GM18502 (cell line): ENCODE results near the gene EVX2.
A peak's percentile ranks its signal among the peaks of the same experiment; 100 is the strongest.

Experiments
- ATAC-seq: cut with Tn5 transposase; IDR thresholded peaks from one replicate; pipeline ENCODE4 v1.9.1; 2021; ENCODE audit warnings: mild to moderate bottlenecking; ENCODE audit not compliant: unreplicated experiment, poor library complexity

EVX2 gene

DNA sequence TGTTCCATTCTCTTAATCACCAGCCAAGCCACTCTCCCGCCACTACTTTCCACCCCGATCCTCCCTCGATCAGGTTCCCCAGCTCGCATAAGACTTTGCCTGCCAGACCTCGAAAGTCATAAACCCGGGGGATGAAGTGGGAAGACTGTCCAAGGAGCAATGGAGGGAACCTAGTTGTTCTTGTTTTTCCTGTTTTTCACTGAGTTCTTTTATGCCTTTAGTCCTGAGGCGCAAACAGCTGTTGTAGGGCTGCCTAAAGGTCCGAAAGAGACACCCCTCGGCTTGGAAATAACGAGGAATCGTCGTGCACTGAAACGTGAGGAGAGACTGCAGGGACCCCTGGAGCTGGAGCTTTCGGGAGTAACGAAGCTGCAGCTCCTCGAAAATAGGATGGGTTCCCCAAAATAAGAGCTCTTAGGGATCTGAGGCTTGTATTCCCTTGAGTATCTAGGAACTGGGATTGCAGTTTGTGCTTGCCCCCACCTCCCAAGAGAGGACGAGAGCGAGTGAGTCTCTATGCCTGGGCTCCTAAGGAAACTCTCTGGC lies 14.1 kb upstream of the EVX2 start:
- no peak for ATAC-seq

- peak; percentile 79 for ATAC-seq
Measured at GRCh38 chr2:176096986-176097819, 13.4 kb upstream of the EVX2 start.

GRCh38 chr2:176096243-176096985 lies 12.7 kb upstream of the EVX2 start:
- ATAC-seq, result no peak

DNA sequence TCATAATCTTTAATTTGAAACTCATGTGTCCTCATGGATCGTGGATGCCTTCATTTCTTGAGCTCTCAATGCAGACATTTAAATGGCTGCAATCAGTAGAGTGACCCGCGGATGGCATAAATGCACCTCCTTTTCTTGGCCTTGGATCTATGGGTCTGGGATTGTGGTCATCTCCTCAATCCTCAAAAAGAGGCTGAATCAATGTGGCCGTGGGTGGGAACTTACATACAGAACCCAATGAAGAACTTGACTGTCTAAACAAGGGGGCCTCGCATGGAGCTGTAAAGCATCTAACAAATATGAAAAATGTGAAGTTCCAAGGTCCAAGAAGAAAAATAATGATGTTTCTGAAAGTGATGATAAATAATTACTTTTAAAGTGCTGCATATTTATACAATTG lies 11.7 kb upstream of the EVX2 start:
- ATAC-seq, result no peak

DNA sequence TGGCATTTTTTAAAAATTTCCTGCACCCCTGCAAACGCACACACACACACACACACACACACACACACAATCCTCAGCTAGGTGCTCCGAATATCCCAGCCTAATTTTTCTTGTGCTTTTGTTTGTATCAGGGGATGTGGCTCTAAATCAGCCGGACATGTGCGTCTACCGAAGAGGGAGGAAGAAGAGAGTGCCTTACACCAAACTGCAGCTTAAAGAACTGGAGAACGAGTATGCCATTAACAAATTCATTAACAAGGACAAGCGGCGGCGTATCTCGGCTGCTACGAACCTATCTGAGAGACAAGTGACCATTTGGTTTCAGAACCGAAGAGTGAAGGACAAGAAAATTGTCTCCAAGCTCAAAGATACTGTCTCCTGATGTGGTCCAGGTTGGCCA lies 10.6 kb upstream of the EVX2 start:
- ATAC-seq, result no peak

DNA sequence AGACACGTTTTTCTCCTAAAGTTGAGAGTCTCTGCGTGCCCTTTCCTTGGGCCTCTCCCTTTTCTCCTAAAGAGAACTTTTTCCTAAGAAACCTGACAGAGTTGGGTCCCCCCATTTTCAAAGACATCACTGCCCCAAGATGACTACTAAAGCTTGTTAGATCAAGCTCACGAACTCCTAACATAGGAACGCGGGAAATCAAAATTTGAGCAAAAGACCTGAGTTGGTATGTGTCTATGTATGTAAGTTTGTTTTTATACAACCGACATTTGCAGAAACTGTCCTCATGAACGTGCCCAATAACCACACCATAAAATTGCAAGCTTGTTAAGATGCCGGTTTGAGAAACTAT lies 10.1 kb upstream of the EVX2 start:
- ATAC-seq, result no peak

DNA sequence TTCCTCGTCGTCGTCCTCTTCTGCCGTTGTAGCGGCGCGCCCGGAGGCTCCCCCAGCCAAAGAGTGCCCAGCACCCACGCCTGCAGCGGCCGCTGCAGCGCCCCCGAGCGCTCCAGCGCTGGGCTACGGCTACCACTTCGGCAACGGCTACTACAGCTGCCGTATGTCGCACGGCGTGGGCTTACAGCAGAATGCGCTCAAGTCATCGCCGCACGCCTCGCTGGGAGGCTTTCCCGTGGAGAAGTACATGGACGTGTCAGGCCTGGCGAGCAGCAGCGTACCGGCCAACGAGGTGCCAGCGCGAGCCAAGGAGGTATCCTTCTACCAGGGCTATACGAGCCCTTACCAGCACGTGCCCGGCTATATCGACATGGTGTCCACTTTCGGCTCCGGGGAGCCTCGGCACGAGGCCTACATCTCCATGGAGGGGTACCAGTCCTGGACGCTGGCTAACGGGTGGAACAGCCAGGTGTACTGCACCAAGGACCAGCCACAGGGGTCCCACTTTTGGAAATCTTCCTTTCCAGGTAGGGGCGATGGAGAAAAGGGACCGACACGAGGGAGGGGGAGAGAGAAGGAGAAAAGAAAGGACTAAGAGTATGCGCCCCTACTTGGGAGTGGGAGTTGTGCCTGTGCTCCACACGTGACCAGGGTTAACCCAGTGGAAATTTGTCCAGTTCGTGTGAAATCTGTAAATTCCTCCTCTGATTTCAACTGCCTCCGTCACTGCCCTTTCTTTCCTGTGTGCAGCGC lies 9.6 kb upstream of the EVX2 start:
- no peak for ATAC-seq

DNA sequence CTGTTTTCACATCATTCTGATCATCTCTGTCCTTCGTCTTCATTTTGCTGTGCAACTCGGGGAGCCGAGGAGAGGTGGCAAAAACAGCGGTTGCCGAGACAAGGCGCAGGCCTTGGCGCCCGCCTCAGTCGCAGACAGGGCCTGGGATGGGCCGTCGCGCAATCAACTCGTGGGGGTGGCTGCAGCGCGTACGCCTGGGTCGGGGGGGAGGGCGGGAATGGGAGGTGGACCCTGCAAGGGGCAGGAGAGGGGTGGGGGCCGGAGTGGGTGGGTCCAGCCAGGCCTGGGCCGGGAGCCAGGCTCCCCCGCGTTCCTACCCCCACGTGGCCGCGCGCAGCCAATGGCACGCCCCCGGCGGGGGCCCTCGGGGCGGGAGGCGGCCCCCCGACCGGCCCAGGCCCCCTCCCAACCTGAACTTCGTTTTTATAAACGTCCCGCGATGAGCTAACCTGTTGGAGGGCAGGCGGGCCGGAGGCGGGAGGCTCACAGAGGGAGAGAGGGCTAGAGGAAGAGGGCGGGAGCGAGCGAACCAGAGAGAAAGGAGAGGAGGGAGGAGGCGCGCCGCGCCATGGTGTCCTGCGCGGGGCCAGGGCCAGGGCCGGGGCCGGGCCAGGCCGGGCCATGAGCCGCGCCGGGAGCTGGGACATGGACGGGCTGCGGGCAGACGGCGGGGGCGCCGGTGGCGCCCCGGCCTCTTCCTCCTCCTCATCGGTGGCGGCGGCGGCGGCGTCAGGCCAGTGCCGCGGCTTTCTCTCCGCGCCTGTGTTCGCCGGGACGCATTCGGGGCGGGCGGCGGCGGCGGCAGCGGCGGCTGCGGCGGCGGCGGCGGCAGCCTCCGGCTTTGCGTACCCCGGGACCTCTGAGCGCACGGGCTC lies 8.7 kb upstream of the EVX2 start, which contains the start of gene HOXD13:
Gene HOXD13, plus strand, starts transcription at position 452 of the 875 bp plus-strand sequence. Its CDS starts 170 bp downstream, at position 622.
- ATAC-seq, result no peak

GRCh38 chr2:176091329-176092258 lies 7.8 kb upstream of the EVX2 start:
- no peak for ATAC-seq

DNA sequence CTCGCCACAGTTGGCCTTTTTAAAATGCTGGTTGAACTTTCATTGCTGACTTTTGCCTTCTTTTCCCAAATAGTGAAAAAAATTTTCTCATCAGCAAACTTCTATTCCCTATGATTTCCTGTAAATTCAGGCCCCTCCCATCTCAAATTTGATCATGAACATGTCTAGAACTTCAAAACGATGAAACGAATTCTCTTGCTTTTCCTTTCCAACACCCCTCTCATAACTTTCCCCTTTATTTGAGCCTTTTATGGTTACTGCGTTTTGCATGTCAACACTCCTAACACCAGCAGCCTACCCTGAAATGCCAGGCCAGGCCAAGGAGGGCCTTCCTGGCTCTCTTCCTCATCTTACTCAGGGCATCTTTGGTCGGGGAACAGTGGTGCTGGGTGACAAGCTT lies 7.1 kb upstream of the EVX2 start:
- ATAC-seq, result no peak

GRCh38 chr2:176089843-176090395 lies 6.2 kb upstream of the EVX2 start:
- no peak for ATAC-seq

DNA sequence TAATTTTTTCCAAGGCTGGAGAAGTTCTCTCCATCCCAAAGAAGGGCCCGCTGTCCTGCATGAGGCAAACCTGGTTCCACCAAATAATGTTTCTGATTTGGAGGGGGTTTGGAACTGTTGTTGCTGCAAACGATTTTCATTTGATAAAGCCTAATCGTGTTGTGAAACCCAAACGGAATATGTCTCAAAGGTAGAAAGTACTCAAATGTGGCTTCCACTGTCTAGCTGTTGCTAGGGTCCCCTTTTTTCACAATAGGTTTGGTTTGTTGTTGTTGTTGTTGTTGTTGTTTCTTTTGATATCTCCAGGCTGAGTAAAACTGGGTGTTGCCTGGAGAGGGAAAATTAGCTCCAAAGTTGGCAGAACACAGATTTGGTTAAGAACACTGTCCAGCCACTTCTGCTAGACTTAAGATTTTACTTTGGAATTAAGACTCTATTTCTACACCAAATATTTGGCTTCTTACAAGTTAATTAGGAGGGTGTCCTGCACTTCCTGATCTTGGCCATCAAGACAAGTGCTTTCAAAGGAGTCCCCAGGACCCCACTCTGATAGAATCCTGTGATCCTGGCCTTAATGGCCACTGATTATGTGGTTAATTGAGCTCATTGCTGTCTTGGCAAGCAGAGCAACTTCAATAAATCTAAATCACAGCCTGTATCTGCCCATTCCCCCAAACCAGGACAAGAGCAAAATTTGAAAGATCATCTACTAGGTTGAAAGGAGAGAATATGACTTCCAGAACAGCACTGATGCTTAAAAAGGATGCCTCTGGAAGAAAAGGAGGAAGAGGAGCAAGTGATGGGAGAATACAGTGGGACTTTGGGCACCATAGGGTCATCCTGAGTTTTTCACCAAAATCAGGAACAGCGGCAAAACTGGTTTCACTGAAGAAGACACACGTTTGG lies 5.4 kb upstream of the EVX2 start:
- ATAC-seq, result no peak

- ATAC-seq, result peak; percentile 58
Measured at GRCh38 chr2:176088048-176088936, 4.5 kb upstream of the EVX2 start.

DNA sequence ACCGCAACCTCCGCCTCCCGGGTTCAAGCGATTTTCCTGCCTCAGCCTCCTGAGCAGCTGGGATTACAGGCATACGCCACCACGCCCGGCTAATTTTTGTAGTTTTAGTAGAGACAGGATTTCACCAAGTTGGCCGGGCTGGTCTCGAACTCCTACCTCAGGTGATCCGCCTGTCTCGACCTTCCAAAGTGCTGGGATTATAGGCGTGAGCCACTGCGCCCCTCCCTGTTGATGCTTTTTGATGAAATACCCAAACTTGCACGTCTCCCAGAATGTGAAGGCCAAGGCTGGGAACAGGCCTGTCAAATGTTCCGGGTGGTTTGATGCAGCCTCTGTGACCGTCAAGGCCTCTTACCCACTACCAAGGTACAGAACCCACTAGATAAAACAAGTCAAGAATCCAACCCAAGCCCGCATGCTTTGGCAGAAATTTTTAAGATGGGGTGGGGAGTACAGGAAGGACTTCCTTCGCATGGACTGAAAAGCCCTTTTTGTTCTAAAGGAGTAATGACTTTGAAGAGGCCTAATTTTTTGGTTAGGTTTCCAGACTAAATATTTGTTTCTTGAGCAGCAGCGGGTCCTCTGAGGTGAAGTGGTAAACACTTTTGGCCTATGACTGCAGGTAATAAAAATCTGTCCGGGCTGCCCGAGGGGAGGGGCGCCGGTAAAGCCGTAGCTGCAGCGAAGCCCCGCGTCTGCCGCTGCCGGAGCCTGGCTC lies 3.7 kb upstream of the EVX2 start:
- ATAC-seq, result no peak

GRCh38 chr2:176085861-176086771 lies 2.4 kb upstream of the EVX2 start:
- no peak for ATAC-seq
